ENCODE results near the gene INO80D.
"Not testable (repeated sequence)": the region's sequence is repeated elsewhere in the genome, so short reads cannot be mapped to it uniquely, and the experiment has no call there.

The INO80D gene

GRCh38 chr2:206028101-206028500 lies 57.9 kb downstream of the INO80D start:
- no peak for DNase-seq (ENCODE audit: low spot score)

GRCh38 chr2:206023183-206023582 lies 62.8 kb downstream of the INO80D start:
- no peak for DNase-seq (ENCODE audit: low spot score)

- no peak for DNase-seq (ENCODE audit: low spot score)
These were observed 65.8 kb downstream of the INO80D start for GRCh38 chr2:206020171-206020570.

- DNase-seq (ENCODE audit: low spot score): not testable (repeated sequence)
These were observed 70.2 kb downstream of the INO80D start for GRCh38 chr2:206015746-206016145.

GRCh38 chr2:206011795-206012194 lies 74.2 kb downstream of the INO80D start:
- DNase-seq (ENCODE audit: low spot score): no peak

- no peak for DNase-seq (ENCODE audit: low spot score)
These were observed 74.9 kb downstream of the INO80D start for GRCh38 chr2:206011018-206011614.

- DNase-seq (ENCODE audit: low spot score): no peak
These were observed 81.8 kb downstream of the INO80D start for GRCh38 chr2:206004004-206004693.

- DNase-seq (ENCODE audit: low spot score): no peak
These were observed 83.5 kb downstream of the INO80D start for GRCh38 chr2:206002440-206002839.

- DNase-seq (ENCODE audit: low spot score): no peak
These were observed 84.1 kb downstream of the INO80D start for GRCh38 chr2:206001912-206002311.

GRCh38 chr2:206000776-206001175 lies 85.2 kb downstream of the INO80D start:
- no peak for DNase-seq (ENCODE audit: low spot score)

GRCh38 chr2:205998583-205998982 lies 87.4 kb downstream of the INO80D start:
- no peak for DNase-seq (ENCODE audit: low spot score)

GRCh38 chr2:205996161-205996560 lies 89.8 kb downstream of the INO80D start:
- no peak for DNase-seq (ENCODE audit: low spot score)

GRCh38 chr2:205995260-205995659 lies 90.7 kb downstream of the INO80D start:
- DNase-seq (ENCODE audit: low spot score): no peak

- DNase-seq (ENCODE audit: low spot score): no peak
These were observed 91.6 kb downstream of the INO80D start for GRCh38 chr2:205994344-205994743.

GRCh38 chr2:205990104-205990503 lies 95.9 kb downstream of the INO80D start:
- no peak for DNase-seq (ENCODE audit: low spot score)

- DNase-seq (ENCODE audit: low spot score): no peak
These were observed 96.5 kb downstream of the INO80D start for GRCh38 chr2:205989271-205990071.

GRCh38 chr2:205988681-205989080 lies 97.3 kb downstream of the INO80D start:
- DNase-seq (ENCODE audit: low spot score): not testable (repeated sequence)

- no peak for DNase-seq (ENCODE audit: low spot score)
These were observed 97.7 kb downstream of the INO80D start for GRCh38 chr2:205988274-205988673.

GRCh38 chr2:205986334-205986733 lies 99.6 kb downstream of the INO80D start:
- DNase-seq (ENCODE audit: low spot score): not testable (repeated sequence)

GRCh38 chr2:205984381-205984780 lies 101.6 kb downstream of the INO80D start:
- DNase-seq (ENCODE audit: low spot score): no peak

GRCh38 chr2:205982776-205983327 lies 103.1 kb downstream of the INO80D start:
- no peak for DNase-seq (ENCODE audit: low spot score)

- DNase-seq (ENCODE audit: low spot score): not testable (repeated sequence)
These were observed 107.2 kb downstream of the INO80D start for GRCh38 chr2:205978728-205979127.
